ENCODE data around the gene TWNK. TPM values are rescaled to one million over a fixed set of nuclear protein-coding genes. Genes with fewer than 3 reads are reported as not detected.

Gene TWNK
- total and polyA plus RNA-seq, 2 of the 4 experiments (the other 2 are of a cell fraction), result 7.7 to 8.8 TPM

DNA sequence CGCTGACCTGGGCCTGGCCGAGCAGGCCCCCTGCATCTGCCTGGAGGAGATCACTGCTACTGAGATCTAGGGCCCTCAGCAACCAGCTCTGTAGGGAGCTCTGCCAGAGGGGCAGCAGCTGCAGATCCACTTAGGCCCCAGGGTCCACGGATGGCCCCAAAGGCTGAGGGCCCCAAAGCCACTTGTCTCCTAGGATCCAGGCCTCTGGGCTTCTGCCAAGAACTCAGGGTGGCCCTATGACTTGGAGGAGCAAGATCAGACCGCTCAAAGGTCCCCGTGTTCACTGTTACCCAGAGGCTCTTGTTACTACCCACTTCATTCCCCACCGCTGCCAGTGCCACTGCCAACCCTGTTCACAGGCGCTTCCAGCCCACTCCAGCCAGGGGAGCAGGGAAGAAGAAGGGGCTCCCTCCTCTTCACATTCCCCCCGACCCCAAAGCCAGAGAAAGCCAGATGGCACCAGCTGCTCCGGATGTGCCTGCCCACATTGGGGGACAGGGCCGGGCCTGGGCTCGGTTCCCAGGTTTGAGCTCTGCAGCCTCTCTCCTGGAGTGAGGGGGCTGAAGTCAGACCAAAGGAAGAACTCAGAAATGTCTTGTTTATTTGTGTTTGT lies 19.9 kb downstream of the TWNK start:
- peak overlapping the region; percentile 65; the same call in 1 of the 2 replicates for H3K23ac ChIP-seq (ENCODE audit: low read depth, low read length)
- H3K56ac ChIP-seq (ENCODE audit: extremely low read depth, insufficient read depth, low read length), result no peak overlapping the region
- H3K14ac ChIP-seq (replicated peaks; ENCODE audit: low read depth, low read length), result peak overlapping the region; percentile 30; the same call in 1 of the 2 replicates
- CTCF ChIA-PET, result interaction anchor here (0.8 to 1.5 kb wide), 4 partner anchors 9 to 24 kb away, joined by 3 to 5 read pairs (median 4); partner anchors contain the start of genes PDZD7 and SFXN3
- H2BK15ac ChIP-seq (ENCODE audit: low read depth, low read length), result no peak overlapping the region
- POLR2A ChIA-PET (ENCODE audit: unreplicated experiment), result interaction anchor here (1.0 kb wide), 1 partner anchor 8 kb away, joined by 5 read pairs; the partner anchor contains the start of gene LZTS2
- H3K9me3 ChIP-seq (ENCODE audit: control insufficient read depth, insufficient read depth, low read length), result no peaks in the 10 kb centered on the region
- peak; percentile 71 for ATAC-seq (ENCODE audit: low read depth)
- H4K5ac ChIP-seq (ENCODE audit: low read depth, low read length), result no peak overlapping the region; the same call in 1 of the 2 replicates
- DNase-seq, result peak; percentile 66
- H4K8ac ChIP-seq (ENCODE audit: low read depth in 2 of 2, low read length in 2 of 2), result peak overlapping the region in 1 of 2 experiments; percentile 63; a peak in 1 of 4 replicates
- H3K4me3 ChIP-seq (ENCODE audit: insufficient read depth, low read depth, low read length), result no peak overlapping the region
- peak overlapping the region; percentile 63 for H3K4ac ChIP-seq (ENCODE audit: low read depth, low read length)
- peak overlapping the region; percentile 56 for H4K91ac ChIP-seq (ENCODE audit: insufficient read depth, low read depth, low read length)
- H2AFZ ChIP-seq (replicated peaks; ENCODE audit: low read length, poor library complexity), result no peak overlapping the region
- peak overlapping the region; percentile 39 for H2AK9ac ChIP-seq (replicated peaks; ENCODE audit: low read depth, low read length, poor library complexity)
- H3K18ac ChIP-seq (ENCODE audit: low read depth, low read length), result peak overlapping the region; percentile 5; the same call in 1 of the 2 replicates
- H3K9me1 ChIP-seq (ENCODE audit: insufficient read depth, low read length), result peaks cover 16% of the 10 kb centered on the region
- peaks cover 21 to 64% of the 10 kb centered on the region in 2 experiments; a peak in 3 of 4 replicates for H3K79me1 ChIP-seq (ENCODE audit: low read depth in 1 of 2, low read length in 2 of 2)
- BruUV-seq (replicated peaks), result TSS peak; percentile 71
- peaks cover 47% of the 10 kb centered on the region for H3K36me3 ChIP-seq (ENCODE audit: control insufficient read depth, insufficient read depth, low read length)
- H3K9ac ChIP-seq (ENCODE audit: low read depth, low read length), result 0 out of 2 replicates have a peak overlapping the region, but pooled peaks have one; percentile 7
- peak overlapping the region; percentile 67 for H2BK5ac ChIP-seq (ENCODE audit: low read depth, low read length, poor library complexity, severe bottlenecking)
- 53% methylated on average over 2 of the region's 11 CpGs; no CpG with 5 or more reads in 1 of the 2 experiments for WGBS, 2 experiments (ENCODE audit: extremely low coverage in 2 of 2, insufficient read length in 1 of 2)
- peak overlapping the region; percentile 81 for H3K27ac ChIP-seq (ENCODE audit: insufficient read depth, low read length)
- dilution Hi-C loops (cut with HindIII; ENCODE audit: low sequenced_read_pairs, unreplicated experiment) (no loop called here), in situ Hi-C loops (cut with MboI; ENCODE audit: low sequenced_read_pairs) (no loop called here), intact Hi-C loops (cut with micrococcal nuclease) (no loop called here)
- no peaks in the 10 kb centered on the region for H3K27me3 ChIP-seq (ENCODE audit: control insufficient read depth, insufficient read depth, low read length)
- peak overlapping the region; percentile 51; the same call in 1 of the 2 replicates for H2BK20ac ChIP-seq (ENCODE audit: low read depth, low read length)
- peak overlapping the region; percentile 29; the same call in 1 of the 2 replicates for H2AK5ac ChIP-seq (ENCODE audit: low read depth, low read length)
- H3K4me2 ChIP-seq (ENCODE audit: low read depth, low read length), result 0 out of 2 replicates have a peak overlapping the region, but pooled peaks have one; percentile 1
- H2BK120ac ChIP-seq (ENCODE audit: low read depth, low read length), result peak overlapping the region; percentile 70
- H4K20me1 ChIP-seq (ENCODE audit: insufficient read depth, low read length), result peaks cover 53% of the 10 kb centered on the region
- TF ChIP-seq MAZ (IDR thresholded peaks at IDR 0.05; ENCODE audit: borderline replicate concordance, low read depth, low read length), result peak; percentile 41
- no peak for TF ChIP-seq POLR2A (IDR thresholded peaks at IDR 0.05; ENCODE audit: low read depth, low read length)
- H3K4me1 ChIP-seq (ENCODE audit: control insufficient read depth, insufficient read depth, low read length), result peaks cover 28% of the 10 kb centered on the region
